OCI-LY3 (cell line): ENCODE measurements around the gene FFAR1.

ENCODE experiments used
- H2AFZ ChIP-seq: fragments of 200-600, 300-600 bp; shearing (Covaris generic); 2 replicates; pipeline ENCODE4 v1.6.0; 2014; ENCODE audit warnings: antibody characterized with exemption, low read depth, low read length
- H3K27ac ChIP-seq: fragments of 200-600, 300-600 bp; sonication (generic); 2 replicates; pipeline ENCODE4 v1.5.1; 2014; ENCODE audit warnings: mild to moderate bottlenecking, low read length, moderate library complexity, mixed read lengths
- H3K27me3 ChIP-seq: fragments of 200-600, 300-600 bp; sonication (generic); 2 replicates; pipeline ENCODE4 v1.6.1; 2014; ENCODE audit warnings: low read depth, low read length, mixed read lengths
- H3K36me3 ChIP-seq: fragments of 200-600, 300-600 bp; sonication (generic); replicated peaks from 2 replicates; pipeline ENCODE3; 2014; ENCODE audit warnings: low read depth, low read length, mixed read lengths
- H3K4me1 ChIP-seq: fragments of 300-600, 200-600 bp; sonication (generic); 2 replicates; pipeline ENCODE4 v1.6.1; 2014; ENCODE audit warnings: low read length, mixed read lengths
- H3K4me2 ChIP-seq: fragments of 200-600, 300-600 bp; sonication (generic); 2 replicates; pipeline ENCODE4 v1.6.1; 2014; ENCODE audit warnings: low read length, mixed read lengths
- H3K4me3 ChIP-seq: fragments of 300-600, 200-600 bp; sonication (generic); 2 replicates; pipeline ENCODE4 v1.5.1; 2014; ENCODE audit warnings: antibody characterized with exemption, mild to moderate bottlenecking, low read length, moderate library complexity
- H3K79me2 ChIP-seq: fragments of 300-600, 200-600 bp; shearing (Covaris generic); 2 replicates; pipeline ENCODE4 v1.6.1; 2014; ENCODE audit warnings: mild to moderate bottlenecking, low read length, mixed read lengths
- H3K9ac ChIP-seq: fragments of 300-600, 200-600 bp; shearing (Covaris generic); 2 replicates; pipeline ENCODE4 v1.6.0; 2014; ENCODE audit warnings: mild to moderate bottlenecking, low read length, moderate library complexity
- H3K9me3 ChIP-seq: fragments of 200-600, 300-600 bp; shearing (Covaris generic); 2 replicates; pipeline ENCODE4 v1.6.1; 2014; ENCODE audit warnings: low read length, mixed read lengths; ENCODE audit not compliant: insufficient read depth
- H4K20me1 ChIP-seq: fragments of 200-600, 300-600 bp; sonication (generic); 2 replicates; pipeline ENCODE4 v1.6.1; 2016; ENCODE audit warnings: low read length, mixed read lengths; ENCODE audit not compliant: insufficient read depth
- CTCF ChIP-seq: fragments of 200-600, 300-600 bp; sonication (generic); IDR thresholded peaks from 2 replicates; pipeline ENCODE4 v1.5.1; 2014; ENCODE audit warnings: antibody characterized with exemption, low read length, low read depth
- EZH2phosphoT487 ChIP-seq: fragments of 200-600 bp; shearing (Covaris generic); IDR thresholded peaks from 2 replicates; pipeline ENCODE4 v1.6.1; 2018; ENCODE audit warnings: antibody characterized with exemption, mixed run types, low read depth

The FFAR1 gene

GRCh38 chr19:35362261-35363000 lies 14.7 kb downstream of the FFAR1 start:
- no peak overlapping the region for H3K4me3 ChIP-seq
- no peaks in the 10 kb centered on the region for H3K4me1 ChIP-seq
- H4K20me1 ChIP-seq = no peaks in the 10 kb centered on the region
- no peak overlapping the region for H3K27ac ChIP-seq
- TF ChIP-seq CTCF (no peak), EZH2phosphoT487 (no peak)
- no peaks in the 10 kb centered on the region for H3K36me3 ChIP-seq
- no peaks in the 10 kb centered on the region for H3K79me2 ChIP-seq
- H3K9me3 ChIP-seq = no peaks in the 10 kb centered on the region
- H3K4me2 ChIP-seq = no peak overlapping the region
- no peak overlapping the region for H3K9ac ChIP-seq
- peaks cover 22% of the 10 kb centered on the region for H3K27me3 ChIP-seq
- no peak overlapping the region for H2AFZ ChIP-seq

- Histone ChIP-seq H3K9me3 (no peaks in the 10 kb centered on the region), H4K20me1 (no peaks in the 10 kb centered on the region), H3K9ac (no peak overlapping the region), H3K4me2 (no peak overlapping the region), H3K4me1 (no peaks in the 10 kb centered on the region), H3K4me3 (no peak overlapping the region), H3K36me3 (no peaks in the 10 kb centered on the region), H3K27me3 (peaks cover 19% of the 10 kb centered on the region), H3K27ac (no peak overlapping the region), H2AFZ (no peak overlapping the region), H3K79me2 (no peaks in the 10 kb centered on the region)
- no peak for TF ChIP-seq EZH2phosphoT487
- TF ChIP-seq CTCF = no peak
These were observed 15.4 kb downstream of the FFAR1 start for GRCh38 chr19:35363001-35363590.

GRCh38 chr19:35363711-35364425 lies 16.2 kb downstream of the FFAR1 start:
- no peak for TF ChIP-seq CTCF
- no peak for TF ChIP-seq EZH2phosphoT487
- no peak overlapping the region for H2AFZ ChIP-seq
- no peaks in the 10 kb centered on the region for H3K79me2 ChIP-seq
- no peaks in the 10 kb centered on the region for H3K36me3 ChIP-seq
- H3K4me2 ChIP-seq = no peak overlapping the region
- no peaks in the 10 kb centered on the region for H4K20me1 ChIP-seq
- H3K4me3 ChIP-seq = no peak overlapping the region
- no peak overlapping the region for H3K27ac ChIP-seq
- H3K4me1 ChIP-seq = no peaks in the 10 kb centered on the region
- H3K9ac ChIP-seq = no peak overlapping the region
- peaks cover 18% of the 10 kb centered on the region for H3K27me3 ChIP-seq
- no peaks in the 10 kb centered on the region for H3K9me3 ChIP-seq

GRCh38 chr19:35365303-35365702 lies 17.6 kb downstream of the FFAR1 start:
- TF ChIP-seq CTCF (no peak), EZH2phosphoT487 (no peak)
- H3K4me2 ChIP-seq = no peak overlapping the region
- H3K4me3 ChIP-seq = no peak overlapping the region
- no peak overlapping the region for H2AFZ ChIP-seq
- no peak overlapping the region for H3K9ac ChIP-seq
- no peaks in the 10 kb centered on the region for H3K9me3 ChIP-seq
- no peak overlapping the region for H3K27ac ChIP-seq
- H3K4me1 ChIP-seq = no peaks in the 10 kb centered on the region
- no peaks in the 10 kb centered on the region for H3K79me2 ChIP-seq
- H3K36me3 ChIP-seq = no peaks in the 10 kb centered on the region
- peaks cover 18% of the 10 kb centered on the region for H3K27me3 ChIP-seq
- no peaks in the 10 kb centered on the region for H4K20me1 ChIP-seq
